ENCODE data around the gene AGAP1. TPM values are rescaled to one million over a fixed set of nuclear protein-coding genes. Genes with fewer than 3 reads are reported as not detected.

Gene AGAP1
- total RNA-seq, 1 experiment from 2014 or later: 56.4 TPM

DNA sequence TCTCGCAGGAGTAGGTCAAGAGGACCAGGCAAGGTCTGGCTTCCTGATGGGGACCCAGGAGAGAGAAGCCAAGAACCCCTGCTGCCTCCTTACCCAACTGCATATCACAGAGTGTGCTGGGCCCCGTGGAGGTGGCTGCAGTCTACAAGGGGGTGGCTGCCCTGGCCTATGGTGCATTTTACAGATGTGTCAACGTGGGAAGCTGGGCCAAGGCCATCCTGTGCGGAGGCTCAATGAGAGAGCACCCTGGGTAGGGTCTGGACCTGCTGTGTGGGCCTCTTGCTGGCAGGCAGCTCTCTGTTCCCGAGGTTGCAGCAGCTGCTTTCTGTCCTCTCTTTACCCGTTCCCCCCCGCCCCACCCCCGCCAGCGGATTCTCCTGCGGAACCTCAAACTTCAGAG is 612.9 kb downstream of the AGAP1 start:
- no TSS peak for BruUV-seq (replicated peaks)
- TF ChIP-seq, protein P1, sequence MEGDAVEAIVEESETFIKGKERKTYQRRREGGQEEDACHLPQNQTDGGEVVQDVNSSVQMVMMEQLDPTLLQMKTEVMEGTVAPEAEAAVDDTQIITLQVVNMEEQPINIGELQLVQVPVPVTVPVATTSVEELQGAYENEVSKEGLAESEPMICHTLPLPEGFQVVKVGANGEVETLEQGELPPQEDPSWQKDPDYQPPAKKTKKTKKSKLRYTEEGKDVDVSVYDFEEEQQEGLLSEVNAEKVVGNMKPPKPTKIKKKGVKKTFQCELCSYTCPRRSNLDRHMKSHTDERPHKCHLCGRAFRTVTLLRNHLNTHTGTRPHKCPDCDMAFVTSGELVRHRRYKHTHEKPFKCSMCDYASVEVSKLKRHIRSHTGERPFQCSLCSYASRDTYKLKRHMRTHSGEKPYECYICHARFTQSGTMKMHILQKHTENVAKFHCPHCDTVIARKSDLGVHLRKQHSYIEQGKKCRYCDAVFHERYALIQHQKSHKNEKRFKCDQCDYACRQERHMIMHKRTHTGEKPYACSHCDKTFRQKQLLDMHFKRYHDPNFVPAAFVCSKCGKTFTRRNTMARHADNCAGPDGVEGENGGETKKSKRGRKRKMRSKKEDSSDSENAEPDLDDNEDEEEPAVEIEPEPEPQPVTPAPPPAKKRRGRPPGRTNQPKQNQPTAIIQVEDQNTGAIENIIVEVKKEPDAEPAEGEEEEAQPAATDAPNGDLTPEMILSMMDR (IDR thresholded peaks at IDR 0.05; ENCODE audit: unreplicated experiment): no peak
- CTCF ChIA-PET: no interaction called here
- no peak overlapping the region for H3K4me3 Mint-ChIP-seq (ENCODE audit: low read depth, unreplicated experiment)
- no peaks in the 10 kb centered on the region for H3K27me3 Mint-ChIP-seq (ENCODE audit: unreplicated experiment)
- no peaks in the 10 kb centered on the region for H3K4me1 Mint-ChIP-seq (ENCODE audit: low read depth, unreplicated experiment)
- no peak overlapping the region for H3K27ac Mint-ChIP-seq (ENCODE audit: unreplicated experiment)
- intact Hi-C loops (cut with micrococcal nuclease; ENCODE audit: unreplicated experiment): no loop called here
- H3K36me3 Mint-ChIP-seq (ENCODE audit: insufficient read depth, unreplicated experiment): no peaks in the 10 kb centered on the region
- DNase-seq: no peak
- no peaks in the 10 kb centered on the region for H3K9me3 Mint-ChIP-seq (ENCODE audit: low read depth, unreplicated experiment)

GRCh38 chr2:236107536-236107935 is 613.7 kb downstream of the AGAP1 start:
- no peak overlapping the region for H3K4me3 Mint-ChIP-seq (ENCODE audit: low read depth, unreplicated experiment)
- peaks cover 3% of the 10 kb centered on the region for H3K4me1 Mint-ChIP-seq (ENCODE audit: low read depth, unreplicated experiment)
- H3K9me3 Mint-ChIP-seq (ENCODE audit: low read depth, unreplicated experiment): no peaks in the 10 kb centered on the region
- H3K36me3 Mint-ChIP-seq (ENCODE audit: insufficient read depth, unreplicated experiment): no peaks in the 10 kb centered on the region
- BruUV-seq (replicated peaks): no TSS peak
- no peaks in the 10 kb centered on the region for H3K27me3 Mint-ChIP-seq (ENCODE audit: unreplicated experiment)
- TF ChIP-seq, protein P1 (IDR thresholded peaks at IDR 0.05; ENCODE audit: unreplicated experiment): no peak
- DNase-seq: no peak
- no peak overlapping the region for H3K27ac Mint-ChIP-seq (ENCODE audit: unreplicated experiment)
- intact Hi-C loops (cut with micrococcal nuclease; ENCODE audit: unreplicated experiment): no loop called here
- CTCF ChIA-PET: no interaction called here

GRCh38 chr2:236107942-236108625 is 614.2 kb downstream of the AGAP1 start:
- intact Hi-C loops (cut with micrococcal nuclease; ENCODE audit: unreplicated experiment): no loop called here
- H3K27ac Mint-ChIP-seq (ENCODE audit: unreplicated experiment): no peak overlapping the region
- CTCF ChIA-PET: no interaction called here

DNA sequence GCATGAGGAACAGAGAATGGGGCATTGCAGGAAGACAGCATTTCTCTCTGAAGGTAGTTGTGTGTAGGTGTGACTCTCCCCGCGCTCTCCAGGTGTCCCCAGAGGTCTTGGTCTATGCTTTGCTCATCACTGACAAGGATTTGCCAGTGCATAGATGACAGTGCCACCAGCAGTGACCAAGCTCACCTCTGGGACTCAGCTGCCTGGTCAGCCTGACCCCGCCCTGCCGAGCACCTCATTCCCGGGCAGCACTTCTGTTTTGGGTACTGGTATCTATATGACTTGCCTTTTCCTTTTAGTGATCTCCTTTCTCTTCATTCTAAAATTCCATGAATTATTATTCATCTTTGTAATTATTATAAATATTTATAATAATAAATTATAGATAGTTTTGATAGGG is 615.2 kb downstream of the AGAP1 start:
- Mint-ChIP-seq H3K4me1 (ENCODE audit: low read depth, unreplicated experiment) (peaks cover 11% of the 10 kb centered on the region), H3K27me3 (ENCODE audit: unreplicated experiment) (no peaks in the 10 kb centered on the region), H3K27ac (ENCODE audit: unreplicated experiment) (no peak overlapping the region), H3K36me3 (ENCODE audit: insufficient read depth, unreplicated experiment) (no peaks in the 10 kb centered on the region), H3K4me3 (ENCODE audit: low read depth, unreplicated experiment) (no peak overlapping the region), H3K9me3 (ENCODE audit: low read depth, unreplicated experiment) (no peaks in the 10 kb centered on the region)
- TF ChIP-seq, protein P1 (IDR thresholded peaks at IDR 0.05; ENCODE audit: unreplicated experiment): no peak
- intact Hi-C loops (cut with micrococcal nuclease; ENCODE audit: unreplicated experiment): no loop called here
- CTCF ChIA-PET: no interaction called here
- no TSS peak for BruUV-seq (replicated peaks)
- DNase-seq: no peak

More at GRCh38 chr2:236107942-236108625, 614.2 kb downstream of the AGAP1 start:
- peaks cover 8% of the 10 kb centered on the region for H3K4me1 Mint-ChIP-seq (ENCODE audit: low read depth, unreplicated experiment)
- DNase-seq: no peak
- no peak overlapping the region for H3K4me3 Mint-ChIP-seq (ENCODE audit: low read depth, unreplicated experiment)
- BruUV-seq (replicated peaks): no TSS peak
- TF ChIP-seq, protein P1 (IDR thresholded peaks at IDR 0.05; ENCODE audit: unreplicated experiment): no peak
- no peaks in the 10 kb centered on the region for H3K27me3 Mint-ChIP-seq (ENCODE audit: unreplicated experiment)
- no peaks in the 10 kb centered on the region for H3K36me3 Mint-ChIP-seq (ENCODE audit: insufficient read depth, unreplicated experiment)
- no peaks in the 10 kb centered on the region for H3K9me3 Mint-ChIP-seq (ENCODE audit: low read depth, unreplicated experiment)

Measured in Calu3 (cell line).